ENCODE data around the gene STX1B. TPM values are rescaled to one million over a fixed set of nuclear protein-coding genes. Genes with fewer than 3 reads are reported as not detected.

The STX1B gene
- polyA plus RNA-seq, 3 donors: 1.7 TPM; not detected in 2

- Histone ChIP-seq H3K79me2 (ENCODE audit: insufficient read depth, low read length) (no peaks in the 10 kb centered on the region), H3K4me2 (replicated peaks; ENCODE audit: extremely low read depth, low read length, poor library complexity, severe bottlenecking) (no peak overlapping the region), H3K4me1 (ENCODE audit: control insufficient read depth in 1 of 2, insufficient read depth in 2 of 2, low read length in 2 of 2) (no peaks in the 10 kb centered on the region), H4K20me1 (ENCODE audit: insufficient read depth, low read length) (no peaks in the 10 kb centered on the region), H3K4me3 (replicated peaks in 1 of 3; ENCODE audit: low read depth in 2 of 3, low read length in 3 of 3) (no peak overlapping the region), H3K27me3 (ENCODE audit: control insufficient read depth in 2 of 2, insufficient read depth in 2 of 2, low read length in 2 of 2) (no peaks in the 10 kb centered on the region), H3K27ac (ENCODE audit: low read depth in 1 of 2, low read length in 2 of 2) (no peak overlapping the region), H2AFZ (ENCODE audit: insufficient read depth, low read depth, low read length, poor library complexity, severe bottlenecking) (no peak overlapping the region), H3K9ac (ENCODE audit: insufficient read depth, low read length, poor library complexity, severe bottlenecking) (no peak overlapping the region), H3K9me3 (replicated peaks in 1 of 2; ENCODE audit: control insufficient read depth in 1 of 2, insufficient read depth in 1 of 2, low read length in 2 of 2) (no peaks in the 10 kb centered on the region), H3K36me3 (replicated peaks in 1 of 2; ENCODE audit: control insufficient read depth in 1 of 2, insufficient read depth in 2 of 2, low read length in 2 of 2) (no peaks in the 10 kb centered on the region)
- WGBS (ENCODE audit: insufficient coverage): 83% methylated on average over 1 of the region's 6 CpGs
- Mint-ChIP-seq H3K4me1 (peaks cover 17% of the 10 kb centered on the region), H3K36me3 (no peaks in the 10 kb centered on the region), H3K9me3 (peaks cover 0 to 3% (median 0%) of the 10 kb centered on the region in 7 donors), H3K4me3 (no peak overlapping the region), H3K27me3 (ENCODE audit: low read depth in 3 of 3) (peaks cover 0 to 2% (median 0%) of the 10 kb centered on the region in 3 donors), H3K27ac (no peak overlapping the region)
- no peak for DNase-seq
- intact Hi-C loops (cut with micrococcal nuclease): no loop called here
- TF ChIP-seq CTCF (IDR thresholded peaks at IDR 0.05): no peak
These were observed 13.3 kb upstream of the STX1B start for GRCh38 chr16:31023627-31024226.

GRCh38 chr16:31023252-31023602 is 12.8 kb upstream of the STX1B start:
- Histone ChIP-seq H3K27me3 (ENCODE audit: control insufficient read depth in 2 of 2, insufficient read depth in 2 of 2, low read length in 2 of 2) (no peaks in the 10 kb centered on the region), H3K4me2 (replicated peaks; ENCODE audit: extremely low read depth, low read length, poor library complexity, severe bottlenecking) (no peak overlapping the region), H3K79me2 (ENCODE audit: insufficient read depth, low read length) (no peaks in the 10 kb centered on the region), H4K20me1 (ENCODE audit: insufficient read depth, low read length) (no peaks in the 10 kb centered on the region), H3K9ac (ENCODE audit: insufficient read depth, low read length, poor library complexity, severe bottlenecking) (no peak overlapping the region), H3K27ac (ENCODE audit: low read depth in 1 of 2, low read length in 2 of 2) (no peak overlapping the region), H2AFZ (ENCODE audit: insufficient read depth, low read depth, low read length, poor library complexity, severe bottlenecking) (no peak overlapping the region), H3K4me3 (replicated peaks in 1 of 3; ENCODE audit: low read depth in 2 of 3, low read length in 3 of 3) (no peak overlapping the region), H3K36me3 (replicated peaks in 1 of 2; ENCODE audit: control insufficient read depth in 1 of 2, insufficient read depth in 2 of 2, low read length in 2 of 2) (no peaks in the 10 kb centered on the region), H3K9me3 (replicated peaks in 1 of 2; ENCODE audit: control insufficient read depth in 1 of 2, insufficient read depth in 1 of 2, low read length in 2 of 2) (no peaks in the 10 kb centered on the region), H3K4me1 (ENCODE audit: control insufficient read depth in 1 of 2, insufficient read depth in 2 of 2, low read length in 2 of 2) (no peaks in the 10 kb centered on the region)
- no CpG with 5 or more reads among the region's 4 CpGs for WGBS (ENCODE audit: insufficient coverage)
- no peak for DNase-seq
- Mint-ChIP-seq H3K27me3 (ENCODE audit: low read depth in 3 of 3) (peaks cover 0 to 3% (median 0%) of the 10 kb centered on the region in 3 donors), H3K27ac (no peak overlapping the region), H3K4me1 (peaks cover 17% of the 10 kb centered on the region), H3K9me3 (peaks cover 0 to 3% (median 0%) of the 10 kb centered on the region in 7 donors), H3K4me3 (no peak overlapping the region), H3K36me3 (no peaks in the 10 kb centered on the region)
- intact Hi-C loops (cut with micrococcal nuclease): no loop called here
- TF ChIP-seq CTCF (IDR thresholded peaks at IDR 0.05): no peak

All from CD14-positive monocyte (primary cell).